GM21825 (cell line): ENCODE measurements around the gene LDLRAD4.

Source experiments
- ATAC-seq: cut with Tn5 transposase; IDR thresholded peaks from one replicate; pipeline ENCODE4 v1.9.1; 2021; ENCODE audit warnings: mild to moderate bottlenecking, moderate library complexity; ENCODE audit not compliant: unreplicated experiment

The LDLRAD4 gene

GRCh38 chr18:13227910-13228309 is 9.3 kb downstream of the LDLRAD4 start:
- ATAC-seq, result no peak

GRCh38 chr18:13229001-13229671 is 10.6 kb downstream of the LDLRAD4 start:
- no peak for ATAC-seq

- no peak for ATAC-seq
These were observed 12.6 kb downstream of the LDLRAD4 start for GRCh38 chr18:13231151-13231550.

- ATAC-seq, result no peak
These were observed 13.7 kb downstream of the LDLRAD4 start for GRCh38 chr18:13232086-13232917.

GRCh38 chr18:13232971-13233786 is 14.6 kb downstream of the LDLRAD4 start:
- no peak for ATAC-seq

GRCh38 chr18:13233787-13234783 is 15.5 kb downstream of the LDLRAD4 start:
- ATAC-seq, result no peak

GRCh38 chr18:13235421-13235831 is 16.9 kb downstream of the LDLRAD4 start:
- no peak for ATAC-seq

GRCh38 chr18:13235981-13236380 is 17.4 kb downstream of the LDLRAD4 start:
- ATAC-seq, result no peak

- ATAC-seq, result no peak
These were observed 17.9 kb downstream of the LDLRAD4 start for GRCh38 chr18:13236411-13236810.

- no peak for ATAC-seq
These were observed 18.5 kb downstream of the LDLRAD4 start for GRCh38 chr18:13237073-13237472.

GRCh38 chr18:13237641-13238040 is 19.1 kb downstream of the LDLRAD4 start:
- no peak for ATAC-seq

- no peak for ATAC-seq
These were observed 20.8 kb downstream of the LDLRAD4 start for GRCh38 chr18:13239171-13239956.

- no peak for ATAC-seq
These were observed 21.6 kb downstream of the LDLRAD4 start for GRCh38 chr18:13240060-13240725.

GRCh38 chr18:13241083-13241892 is 22.7 kb downstream of the LDLRAD4 start:
- no peak for ATAC-seq

- no peak for ATAC-seq
These were observed 23.3 kb downstream of the LDLRAD4 start for GRCh38 chr18:13241893-13242175.

GRCh38 chr18:13242797-13243196 is 24.2 kb downstream of the LDLRAD4 start:
- no peak for ATAC-seq

GRCh38 chr18:13243363-13243762 is 24.8 kb downstream of the LDLRAD4 start:
- ATAC-seq, result no peak

- no peak for ATAC-seq
These were observed 25.6 kb downstream of the LDLRAD4 start for GRCh38 chr18:13244135-13244534.
